Keratinocyte (primary cell): ENCODE data around the gene ZNF362. TPM values are rescaled to one million over a fixed set of nuclear protein-coding genes. Genes with fewer than 3 reads are reported as not detected.

Experiments
- DNase-seq: peaks from one replicate; pipeline ENCODE4 v3.0.0-alpha.2; 2011; ENCODE audit warnings: low read depth, missing footprints, low spot score
- FAIRE-seq: peaks from 2 replicates; lab custom pipeline; 2011; peaks lifted over from hg19 to GRCh38; lab: Jason Lieb, UNC
- H2AFZ ChIP-seq: 2 replicates; pipeline ENCODE4 v1.6.0; 2012; ENCODE audit warnings: low read length, control low read depth, inconsistent platforms; ENCODE audit not compliant: control insufficient read depth
- H3K27ac ChIP-seq: 2 replicates; pipeline ENCODE4 v1.5.1; 2011; ENCODE audit warnings: low read length; ENCODE audit not compliant: control insufficient read depth, insufficient read depth
- H3K27me3 ChIP-seq: 3 replicates; pipeline ENCODE4 v1.6.0; 2011; ENCODE audit warnings: low read length; ENCODE audit not compliant: control insufficient read depth, insufficient read depth; ENCODE audit errors: extremely low read depth
- H3K36me3 ChIP-seq, 2 experiments: 2 replicates in 1 of 2; 3 replicates in 1 of 2; pipeline ENCODE4 v1.5.1; 2011; ENCODE audit warnings: low read length in 2 of 2, mild to moderate bottlenecking in 1 of 2; ENCODE audit not compliant: control insufficient read depth in 2 of 2, insufficient read depth in 2 of 2; ENCODE audit errors: extremely low read depth in 1 of 2
- H3K4me1 ChIP-seq: 3 replicates; pipeline ENCODE4 v1.5.1; 2011; ENCODE audit warnings: low read length; ENCODE audit not compliant: control insufficient read depth, insufficient read depth; ENCODE audit errors: extremely low read depth
- H3K4me2 ChIP-seq: 3 replicates; pipeline ENCODE4 v1.6.0; 2011; ENCODE audit warnings: low read depth, low read length; ENCODE audit not compliant: control insufficient read depth, insufficient read depth; ENCODE audit errors: extremely low read depth
- H3K4me3 ChIP-seq, 3 experiments: fragments of 200-600 bp in 1 of 3; sonication (generic) in 1 of 3; 2 replicates in 2 of 3; 3 replicates in 1 of 3; pipeline ENCODE4 v1.5.1; 2011 to 2016; ENCODE audit warnings: low read length in 3 of 3, mild to moderate bottlenecking in 3 of 3, control low read depth in 2 of 3, inconsistent platforms in 1 of 3, low read depth in 1 of 3, mixed read lengths in 1 of 3, mixed run types in 1 of 3, moderate library complexity in 1 of 3; ENCODE audit not compliant: control insufficient read depth in 2 of 3, insufficient read depth in 2 of 3; ENCODE audit errors: extremely low read depth in 1 of 3
- H3K79me2 ChIP-seq: 2 replicates; pipeline ENCODE4 v1.6.0; 2012; ENCODE audit warnings: low read length; ENCODE audit not compliant: control insufficient read depth, insufficient read depth
- H3K9ac ChIP-seq: 3 replicates; pipeline ENCODE4 v1.6.0; 2011; ENCODE audit warnings: low read length; ENCODE audit not compliant: control insufficient read depth, insufficient read depth; ENCODE audit errors: extremely low read depth
- H3K9me1 ChIP-seq: 3 replicates; pipeline ENCODE4 v1.6.0; 2011; ENCODE audit warnings: low read length; ENCODE audit not compliant: control insufficient read depth, insufficient read depth; ENCODE audit errors: extremely low read depth
- H3K9me3 ChIP-seq: 2 replicates; pipeline ENCODE4 v1.5.1; 2012; ENCODE audit warnings: low read depth, low read length; ENCODE audit not compliant: control insufficient read depth
- H4K20me1 ChIP-seq: 3 replicates; pipeline ENCODE4 v1.6.0; 2011; ENCODE audit warnings: low read length; ENCODE audit not compliant: control insufficient read depth, insufficient read depth; ENCODE audit errors: extremely low read depth
- CTCF ChIP-seq, 3 experiments: IDR thresholded peaks in 1 of 3; conservative IDR thresholded peaks in 1 of 3; optimal IDR thresholded peaks in 1 of 3; 2 replicates in 2 of 3; 3 replicates in 1 of 3; pipeline versions ENCODE3 to v1.5.1; 2011; ENCODE audit warnings: low read length in 3 of 3, mild to moderate bottlenecking in 3 of 3, moderate library complexity in 2 of 3, control low read depth in 1 of 3, inconsistent platforms in 1 of 3; ENCODE audit not compliant: insufficient read depth in 2 of 3; ENCODE audit errors: extremely low read depth in 1 of 3
- EZH2 ChIP-seq: IDR thresholded peaks from one replicate; pipeline ENCODE4 v1.6.1; 2012; ENCODE audit warnings: inconsistent platforms, mild to moderate bottlenecking, low read length, moderate library complexity
- dilution Hi-C: fragments of 300-500 bp; cut with MboI; formaldehyde crosslinking; loops from one replicate; pipeline ENCODE4 v1.7.0; 2020; ENCODE audit warnings: low sequenced_read_pairs; ENCODE audit not compliant: extremely low pct_ligation_motif_present
- polyA plus RNA-seq, 5 experiments: library from polyadenylated mRNA; depleted of rRNA in 3 of 5; stranded (reverse) in 3 of 5; stranded (forward) in 1 of 5; unstranded in 1 of 5; fragments of >200 nt; gene quantifications; 1 replicate in 1 of 5; 2 replicates in 3 of 5; 3 replicates in 1 of 5; pipeline versions ENCODE4 v1.2.1 to v1.2.3, GENCODE V29; 2011 to 2012; ENCODE audit warnings: missing spikeins in 2 of 5, low read depth in 1 of 5, low replicate concordance in 1 of 5

The ZNF362 gene
- polyA plus RNA-seq, 1 donor (not counting 4 experiments of a cell fraction or from before 2014, with no cell fraction given) = 2.2 TPM

GRCh38 chr1:33282791-33283190 lies 26.5 kb downstream of the ZNF362 start:
- Histone ChIP-seq H3K9ac (no peak overlapping the region), H3K79me2 (no peaks in the 10 kb centered on the region), H4K20me1 (no peaks in the 10 kb centered on the region), H3K4me3 (no peak overlapping the region), H3K4me2 (no peak overlapping the region), H3K9me1 (no peaks in the 10 kb centered on the region), H3K27ac (no peak overlapping the region), H2AFZ (no peak overlapping the region), H3K36me3 (peaks cover 0 to 2% of the 10 kb centered on the region in 2 experiments), H3K27me3 (no peaks in the 10 kb centered on the region), H3K9me3 (no peaks in the 10 kb centered on the region), H3K4me1 (no peaks in the 10 kb centered on the region)
- TF ChIP-seq EZH2 = no peak
- no peak for TF ChIP-seq CTCF (optimal IDR thresholded peaks at IDR 0.05 in 1 of 3, IDR thresholded peaks at IDR 0.05 in 1 of 3, conservative IDR thresholded peaks at IDR 0.05 in 1 of 3; ENCODE audit: extremely low read depth in 1 of 3, insufficient read depth in 2 of 3, low read length in 3 of 3)
- no peak for DNase-seq
- FAIRE-seq = no peak
- dilution Hi-C loops = no loop called here

GRCh38 chr1:33284049-33284448 lies 27.8 kb downstream of the ZNF362 start:
- no peaks in the 10 kb centered on the region for H3K9me1 ChIP-seq
- H3K4me3 ChIP-seq = no peak overlapping the region
- DNase-seq (no peak), FAIRE-seq (no peak)
- H4K20me1 ChIP-seq = no peaks in the 10 kb centered on the region
- no peaks in the 10 kb centered on the region for H3K4me1 ChIP-seq
- H3K27me3 ChIP-seq = no peaks in the 10 kb centered on the region
- dilution Hi-C loops = no loop called here
- no peak overlapping the region for H2AFZ ChIP-seq
- no peaks in the 10 kb centered on the region for H3K9me3 ChIP-seq
- TF ChIP-seq CTCF (optimal IDR thresholded peaks at IDR 0.05 in 1 of 3, IDR thresholded peaks at IDR 0.05 in 1 of 3, conservative IDR thresholded peaks at IDR 0.05 in 1 of 3; ENCODE audit: extremely low read depth in 1 of 3, insufficient read depth in 2 of 3, low read length in 3 of 3) (no peak), EZH2 (no peak)
- H3K36me3 ChIP-seq = peaks cover 0 to 2% of the 10 kb centered on the region in 2 experiments
- no peak overlapping the region for H3K9ac ChIP-seq
- H3K27ac ChIP-seq = no peak overlapping the region
- H3K79me2 ChIP-seq = no peaks in the 10 kb centered on the region
- no peak overlapping the region for H3K4me2 ChIP-seq
